ENCODE measurements around the gene KRT72.

The KRT72 gene

DNA sequence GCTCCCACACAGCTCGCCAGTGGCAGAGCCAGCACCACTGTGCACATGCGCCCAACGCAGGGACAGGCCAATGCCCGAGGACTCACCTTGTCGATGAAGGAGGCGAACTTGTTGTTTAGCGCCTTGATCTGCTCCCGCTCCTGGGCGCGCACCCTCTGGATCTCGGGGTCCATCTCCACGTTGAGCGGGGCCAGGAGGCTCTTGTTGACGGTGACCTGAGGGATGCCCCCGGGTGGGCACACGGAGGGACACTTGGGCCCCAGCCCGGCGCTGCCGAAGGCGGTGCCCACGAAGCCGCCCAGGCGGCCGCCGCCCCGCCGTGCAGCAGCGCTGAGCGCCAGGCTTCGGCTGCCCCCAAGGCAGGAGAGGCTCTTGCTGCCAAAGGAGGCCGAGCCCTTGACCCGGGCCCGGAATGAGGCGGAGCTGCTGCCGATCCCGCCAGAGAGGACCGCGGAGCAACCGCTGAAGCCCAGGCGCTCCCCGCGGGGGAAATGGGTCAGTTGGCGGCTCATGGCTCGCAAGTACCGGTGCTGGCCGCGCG is at the start of gene KRT72:
TSS of gene KRT72 (minus strand) at position 523 of the 541 bp plus-strand sequence. CDS start at position 512, 11 bp downstream.
- no peak for DNase-seq (ENCODE audit: low read depth in 1 of 2, low spot score in 1 of 2)

DNA sequence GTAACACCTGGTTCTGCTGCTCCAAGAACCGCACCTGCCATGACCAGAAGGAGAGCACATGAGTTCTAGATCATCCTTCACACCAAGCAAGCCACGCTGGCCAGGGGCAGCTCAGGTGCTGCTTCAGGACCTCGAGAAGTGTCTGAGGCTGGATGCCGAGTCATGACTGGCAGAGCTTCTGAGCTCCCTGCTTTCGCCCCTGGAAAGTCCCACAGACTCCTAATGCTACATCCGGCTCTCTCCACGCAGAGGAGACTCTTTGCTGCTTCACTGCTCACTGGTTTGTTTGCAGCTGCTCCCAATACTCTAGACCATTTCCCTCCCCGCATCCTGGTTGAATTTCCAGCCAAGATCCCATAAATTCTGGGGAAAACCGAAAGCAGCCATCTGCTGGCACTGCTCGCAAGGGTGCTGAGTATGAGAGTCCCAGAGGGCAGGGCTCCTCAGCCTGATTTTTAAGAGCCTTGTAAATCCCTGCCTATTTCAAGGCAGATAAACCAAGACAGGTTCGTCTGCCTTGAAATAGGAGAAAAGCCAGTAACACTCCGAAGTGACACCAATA is 49.3 kb upstream of the KRT72 start:
- DNase-seq (ENCODE audit: low read depth in 1 of 2, low spot score in 1 of 2) = no peak

DNA sequence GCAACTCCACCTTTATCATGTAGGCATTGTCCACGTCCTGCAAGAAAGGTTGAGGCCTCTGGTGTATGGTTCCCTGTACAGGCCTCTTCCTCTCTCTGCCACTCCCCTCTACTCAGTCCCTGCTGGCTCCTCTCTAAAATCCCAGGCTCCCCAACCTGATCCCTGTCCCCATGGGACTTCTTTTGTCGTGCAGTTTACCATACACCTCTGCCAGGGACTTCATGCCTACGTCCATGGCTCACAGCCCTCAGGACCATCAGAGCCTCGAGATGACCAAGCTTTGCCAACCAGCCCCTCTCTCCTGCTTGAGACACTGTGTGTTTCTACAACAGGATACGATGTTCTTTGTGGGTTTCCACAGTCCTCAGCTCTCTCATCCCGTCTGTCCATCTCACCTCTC is 47.8 kb upstream of the KRT72 start:
- no peak for DNase-seq (ENCODE audit: low read depth in 1 of 2, low spot score in 1 of 2)

- no peak for DNase-seq (ENCODE audit: low read depth in 1 of 2, low spot score in 1 of 2)
Observed at GRCh38 chr12:52648012-52648550, 46.8 kb upstream of the KRT72 start.

DNA sequence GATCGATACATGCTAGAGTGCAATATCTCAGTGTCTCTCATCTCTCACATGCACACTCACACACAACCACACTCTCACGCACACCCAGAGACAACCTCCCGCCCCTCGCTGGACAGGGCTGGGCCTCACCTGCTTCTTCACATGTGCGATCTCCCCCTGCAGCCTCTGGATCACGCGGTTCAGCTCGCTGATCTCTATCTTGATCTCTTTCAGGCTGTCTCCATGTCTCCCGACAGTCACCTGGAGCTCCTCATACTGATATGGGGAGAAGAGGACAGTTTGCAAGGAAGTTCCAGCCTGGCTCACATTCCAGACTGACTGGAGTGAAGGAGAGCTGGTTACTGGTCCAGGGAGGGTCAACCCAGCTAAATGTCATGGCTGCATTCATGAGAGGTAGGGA is 46.3 kb upstream of the KRT72 start:
- no peak for DNase-seq (ENCODE audit: low read depth in 1 of 2, low spot score in 1 of 2)

DNA sequence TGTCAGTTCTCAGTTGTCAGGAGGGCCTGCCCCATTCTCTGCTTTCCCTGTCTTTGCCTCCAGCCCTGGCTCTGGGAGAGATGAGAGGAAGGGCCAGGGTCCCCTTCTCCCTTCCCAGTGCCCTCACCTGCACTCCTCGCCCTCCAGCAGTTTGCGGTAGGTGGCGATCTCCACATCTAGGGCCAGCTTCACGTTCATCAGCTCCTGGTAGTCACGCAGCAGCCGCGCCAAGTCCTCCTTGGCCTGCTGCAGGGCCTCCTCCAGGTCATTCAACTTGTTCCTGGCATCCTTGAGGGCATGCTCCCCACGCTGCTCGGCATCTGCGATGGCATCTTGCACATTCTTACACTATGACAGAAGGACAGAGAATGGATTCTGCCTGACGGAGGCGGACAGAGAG is 45.4 kb upstream of the KRT72 start:
- no peak for DNase-seq (ENCODE audit: low read depth in 1 of 2, low spot score in 1 of 2)

DNA sequence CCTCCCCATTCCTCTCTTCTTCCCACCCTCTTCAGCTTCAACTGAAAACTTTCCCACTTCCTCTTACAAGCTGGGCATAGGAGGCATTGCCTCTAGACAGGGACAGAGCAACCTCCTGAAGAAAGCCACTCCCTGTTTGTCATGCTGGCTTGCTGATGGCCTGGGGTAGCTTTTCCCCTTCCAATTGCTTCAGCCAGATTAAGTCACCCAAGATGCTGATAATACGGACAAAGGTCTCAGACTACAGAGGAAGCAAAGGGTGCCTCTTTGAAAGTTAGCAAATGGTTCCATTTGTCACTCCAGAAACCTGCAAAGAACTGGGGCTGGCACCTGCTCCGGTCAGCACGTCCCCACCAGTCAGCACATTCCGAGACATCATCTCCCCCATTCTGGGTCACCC is 44.7 kb upstream of the KRT72 start:
- no peak for DNase-seq (ENCODE audit: low read depth in 1 of 2, low spot score in 1 of 2)

- peak in 1 of 2 donors; percentile 12 for DNase-seq (ENCODE audit: low read depth in 1 of 2, low spot score in 1 of 2)
Observed at GRCh38 chr12:52645120-52645761, 44.0 kb upstream of the KRT72 start.

- DNase-seq (ENCODE audit: low read depth in 1 of 2, low spot score in 1 of 2) = no peak
Observed at GRCh38 chr12:52644078-52644415, 42.8 kb upstream of the KRT72 start.

DNA sequence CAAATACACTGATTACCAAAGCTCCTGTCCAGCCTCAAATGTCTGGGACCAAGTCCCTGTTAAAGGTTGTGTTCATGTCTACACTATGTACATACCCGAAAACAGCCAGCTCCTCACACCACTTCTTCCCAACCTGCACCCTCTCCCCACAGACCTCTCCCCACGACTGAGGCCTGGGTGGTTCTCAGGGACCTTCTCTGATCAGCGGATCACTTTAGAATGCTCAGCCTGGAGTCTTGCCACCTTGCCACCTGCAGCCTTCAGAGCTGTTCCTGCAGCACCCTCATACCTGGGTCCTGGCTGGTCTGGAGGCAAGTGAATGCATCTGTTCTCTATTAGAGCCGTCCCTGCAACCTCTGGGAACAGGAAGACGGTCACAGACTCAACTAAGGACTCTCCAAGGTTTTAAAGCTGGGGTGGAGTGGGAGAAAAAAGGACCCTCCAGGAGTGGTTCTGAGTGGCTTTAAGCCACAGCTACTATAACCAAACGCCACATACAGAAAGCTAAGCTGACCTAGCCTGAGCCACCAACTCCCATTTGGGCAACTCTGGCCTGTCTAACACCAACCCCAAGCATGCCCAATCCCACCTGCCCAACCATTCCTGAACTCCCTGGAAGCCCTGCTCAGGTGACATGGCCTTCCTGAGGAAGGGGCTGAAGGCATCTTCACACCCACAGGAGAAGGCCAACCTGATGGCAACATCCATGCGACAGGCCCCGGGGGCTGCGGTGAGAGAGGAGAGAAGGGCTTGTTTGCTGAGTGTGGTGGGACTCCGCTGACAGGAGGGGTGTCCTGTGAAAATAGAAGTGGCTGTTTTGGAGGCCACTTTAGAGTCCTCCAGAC is 42.2 kb upstream of the KRT72 start:
- no peak for DNase-seq (ENCODE audit: low read depth in 1 of 2, low spot score in 1 of 2)

DNA sequence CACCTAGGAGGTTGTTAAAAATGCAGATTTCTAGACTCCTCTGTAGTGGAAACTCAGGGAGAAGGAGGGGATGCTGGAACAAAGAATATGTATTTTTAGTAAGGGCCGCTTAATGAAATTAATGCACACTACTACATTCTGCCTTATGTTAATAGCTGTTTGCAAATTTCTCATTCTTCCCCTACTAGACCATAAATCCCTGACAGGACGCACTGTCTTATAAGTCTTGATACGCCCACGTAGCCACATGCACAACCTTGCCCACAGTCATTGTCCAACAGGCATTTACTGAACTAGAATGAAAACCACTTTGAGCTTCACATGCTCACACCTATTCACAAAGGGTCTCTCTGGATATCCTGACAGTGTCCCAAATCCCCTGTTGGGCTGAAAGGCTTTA is 40.2 kb upstream of the KRT72 start:
- no peak for DNase-seq (ENCODE audit: low read depth in 1 of 2, low spot score in 1 of 2)

GRCh38 chr12:52637299-52637698 is 36.0 kb upstream of the KRT72 start:
- no peak for DNase-seq (ENCODE audit: low read depth in 1 of 2, low spot score in 1 of 2)

DNA sequence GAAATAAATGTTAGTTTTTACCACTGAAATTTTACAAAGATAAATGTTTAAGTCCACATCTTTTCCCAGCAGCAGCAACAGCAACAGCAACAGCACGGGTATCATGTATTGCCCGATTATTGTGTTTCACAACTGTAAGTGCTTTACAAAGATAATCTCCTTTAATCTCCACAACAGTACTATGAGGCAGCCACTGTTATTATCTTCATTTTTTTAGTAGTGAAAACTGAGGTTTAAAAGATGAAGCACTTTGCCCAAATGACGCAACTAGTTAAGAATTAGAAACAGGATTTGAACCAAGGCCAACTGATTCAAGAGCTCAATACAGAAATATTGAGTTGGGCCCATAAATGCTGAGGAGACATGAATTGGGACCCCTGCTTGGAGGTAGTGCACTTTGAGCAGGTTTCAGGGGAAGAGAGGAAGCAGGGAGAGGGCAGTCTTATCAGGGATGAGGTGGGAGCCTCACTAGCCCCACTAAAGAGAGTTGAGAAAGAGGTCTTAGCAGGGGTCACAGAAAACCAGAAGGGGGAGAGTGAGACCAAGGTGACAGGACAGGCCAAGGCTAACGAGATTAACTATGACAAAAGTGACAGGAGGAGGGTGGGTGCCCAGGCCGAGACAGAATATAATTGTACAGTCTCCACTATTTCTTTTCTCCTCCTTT is 35.5 kb upstream of the KRT72 start:
- DNase-seq (ENCODE audit: low read depth in 1 of 2, low spot score in 1 of 2) = no peak

DNA sequence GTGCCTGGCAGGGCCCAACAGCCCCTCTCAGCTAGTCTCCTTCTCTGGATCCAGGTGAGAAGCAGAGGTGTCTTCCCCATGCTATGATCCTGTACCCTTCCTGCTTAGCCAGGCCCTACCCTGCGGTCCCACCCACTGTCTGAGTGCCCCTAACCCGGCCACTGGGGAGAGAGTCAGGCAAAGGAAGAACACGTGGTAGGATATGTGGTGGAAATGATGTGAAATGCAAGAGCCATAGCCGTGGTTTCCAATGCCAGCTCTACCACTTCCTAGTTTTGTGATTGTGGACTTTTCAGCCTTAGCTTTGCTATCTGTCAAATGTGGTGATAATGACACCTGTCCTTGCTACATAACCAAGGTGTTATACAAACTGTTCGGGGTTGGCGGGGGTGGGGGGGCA is 34.9 kb upstream of the KRT72 start:
- DNase-seq (ENCODE audit: low read depth in 1 of 2, low spot score in 1 of 2) = no peak

DNA sequence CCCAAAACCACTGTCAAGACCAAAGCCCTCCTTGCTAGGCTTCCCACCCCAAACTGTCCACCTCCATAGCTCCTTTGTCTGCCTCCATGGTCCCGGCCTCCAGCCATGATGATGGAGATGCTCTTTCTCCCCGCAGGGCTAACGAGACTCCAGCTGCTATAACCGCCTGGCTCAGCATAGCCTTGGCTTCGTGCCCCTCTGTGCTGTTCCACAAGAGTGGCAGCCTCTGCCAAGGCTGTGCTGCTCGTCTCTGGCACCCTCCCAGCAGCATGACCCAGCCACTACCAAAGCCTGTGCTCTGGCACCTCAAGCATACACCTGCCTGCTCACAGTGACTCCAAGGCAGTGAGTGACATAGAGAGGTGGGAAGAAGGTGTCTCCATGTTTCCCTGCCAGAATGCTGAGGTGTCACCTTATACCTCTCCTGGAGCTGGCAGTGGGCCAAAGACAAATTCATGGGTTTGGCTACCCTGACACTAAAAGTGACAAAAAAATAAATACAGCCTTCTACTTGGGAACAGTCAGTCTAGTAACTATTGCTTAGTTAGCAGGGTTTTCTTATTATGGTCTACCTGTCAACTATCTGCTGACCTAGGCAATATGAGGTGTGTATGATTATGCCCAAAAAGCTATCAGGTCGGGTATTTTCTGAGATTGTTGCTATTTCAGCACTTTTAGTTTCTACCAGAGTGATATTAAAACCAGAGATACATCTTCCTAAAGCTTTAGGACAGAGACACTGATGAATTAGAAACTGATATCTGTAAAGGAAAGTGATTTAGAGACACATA is 33.2 kb upstream of the KRT72 start:
- no peak for DNase-seq (ENCODE audit: low read depth in 1 of 2, low spot score in 1 of 2)

DNA sequence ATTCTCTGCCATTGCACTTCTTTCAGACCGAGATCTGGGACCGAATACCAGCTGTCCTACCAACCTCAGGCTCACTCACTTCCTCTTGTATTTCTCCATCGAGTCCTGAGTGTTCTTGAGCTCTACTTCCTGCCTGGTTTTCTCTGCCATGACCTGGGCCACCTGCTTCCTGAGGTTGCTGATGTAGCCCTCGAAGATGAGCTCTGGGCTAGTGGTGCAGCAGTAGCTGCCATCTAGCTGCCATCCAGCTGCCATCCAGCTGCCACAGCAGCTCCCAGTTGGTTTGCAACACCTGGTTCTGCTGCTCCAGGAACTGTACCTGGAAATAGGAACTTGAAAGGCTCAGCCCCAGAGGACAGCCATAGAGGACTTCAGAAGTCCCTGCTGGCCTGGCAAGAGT is 32.1 kb upstream of the KRT72 start:
- DNase-seq (ENCODE audit: low read depth in 1 of 2, low spot score in 1 of 2) = no peak

GRCh38 chr12:52632656-52633055 is 31.4 kb upstream of the KRT72 start:
- no peak for DNase-seq (ENCODE audit: low read depth in 1 of 2, low spot score in 1 of 2)

GRCh38 chr12:52631676-52632459 is 30.6 kb upstream of the KRT72 start:
- DNase-seq (ENCODE audit: low read depth in 1 of 2, low spot score in 1 of 2) = no peak

DNA sequence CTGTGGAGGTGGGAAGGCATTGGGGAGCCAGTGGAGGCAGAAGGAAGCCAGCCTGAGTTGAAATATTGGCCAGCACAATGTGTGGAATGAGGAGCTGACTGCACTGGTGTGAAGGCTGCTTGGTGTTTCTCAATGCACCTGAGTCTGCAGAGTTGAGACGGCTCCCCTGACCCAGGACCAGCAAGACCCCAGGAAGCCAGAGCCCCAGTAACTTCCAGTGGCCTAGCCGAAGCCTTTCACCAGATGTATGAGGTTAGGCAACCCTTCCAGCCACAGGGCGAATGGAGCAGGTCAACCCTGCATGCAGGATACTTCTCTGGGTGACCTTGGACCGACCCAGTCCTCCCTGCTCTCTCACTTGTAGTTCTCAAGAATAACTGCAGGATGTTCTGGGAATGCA is 30.0 kb upstream of the KRT72 start:
- no peak for DNase-seq (ENCODE audit: low read depth in 1 of 2, low spot score in 1 of 2)

Measured in activated CD4-positive, alpha-beta T cell treated with anti-CD3 and anti-CD28 coated beads, Interleukin-2, amount 50 U/mL, for 24 hours (primary cell).